Skeletal muscle tissue (tissue), 4 donors: ENCODE data around the gene ZCCHC2. TPM values are rescaled to one million over a fixed set of nuclear protein-coding genes. Genes with fewer than 3 reads are reported as not detected.
A peak's percentile ranks its signal among the peaks of the same experiment; 100 is the strongest.

Experiments used
- H3K27ac ChIP-seq: one replicate; pipeline ENCODE4 v1.7.0; 2013; ENCODE audit warnings: mild to moderate bottlenecking, low read depth, low read length, inconsistent platforms
- H3K27me3 ChIP-seq, 3 donors: one replicate each; pipeline ENCODE4 v1.7.0; 2013; ENCODE audit warnings: low read length in 3 of 3; ENCODE audit not compliant: control insufficient read depth in 3 of 3, insufficient read depth in 3 of 3
- H3K36me3 ChIP-seq, 3 donors: one replicate each; pipeline ENCODE4 v1.7.0; 2013; ENCODE audit warnings: low read length in 3 of 3; ENCODE audit not compliant: control insufficient read depth in 3 of 3, insufficient read depth in 3 of 3
- H3K4me1 ChIP-seq, 3 donors: one replicate each; pipeline ENCODE4 v1.7.0; 2013; ENCODE audit warnings: low read length in 3 of 3, mild to moderate bottlenecking in 3 of 3; ENCODE audit not compliant: control insufficient read depth in 3 of 3, insufficient read depth in 3 of 3
- H3K4me3 ChIP-seq, 3 donors: one replicate each; pipeline ENCODE4 v1.7.0; 2013; ENCODE audit warnings: low read length in 3 of 3
- H3K9ac ChIP-seq, 3 donors: one replicate each; pipeline ENCODE4 v1.7.0; 2013; ENCODE audit warnings: low read length in 3 of 3, mild to moderate bottlenecking in 3 of 3, moderate library complexity in 2 of 3, low read depth in 1 of 3
- H3K9me3 ChIP-seq, 3 donors: one replicate each; pipeline ENCODE4 v1.7.0; 2013; ENCODE audit warnings: low read length in 3 of 3; ENCODE audit not compliant: control insufficient read depth in 3 of 3
- total RNA-seq: library from RNA; depleted of rRNA; stranded (reverse); fragments of >200 nt; gene quantifications from one replicate; pipeline ENCODE4 v1.2.3, GENCODE V29; 2014
- donor health status: Osteomylitis.

ZCCHC2 gene
- total RNA-seq, 1 donor from 2014 or later = 7.8 TPM

DNA sequence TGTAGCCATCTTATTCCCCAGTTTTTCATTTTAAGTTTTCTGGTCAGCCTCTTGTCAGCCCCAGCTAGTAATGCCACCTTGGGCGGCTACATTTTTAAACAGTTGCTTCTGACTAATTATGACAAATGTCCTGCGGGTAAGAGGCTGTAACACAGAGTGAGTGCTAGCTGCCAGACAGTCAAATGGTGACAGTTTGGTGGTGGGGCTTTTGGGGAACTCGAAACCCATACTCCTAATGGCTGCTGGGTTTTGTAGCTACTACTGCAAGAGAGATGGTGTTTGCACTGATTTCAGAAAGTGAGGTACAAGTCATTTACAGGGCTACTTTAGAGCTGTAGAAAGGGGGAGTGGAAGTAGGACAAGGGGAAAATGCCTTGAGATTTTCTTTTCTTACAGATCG, 48.2 kb downstream of the ZCCHC2 start:
- peaks cover 33 to 59% (median 49%) of the 10 kb centered on the region in 3 donors for H3K36me3 ChIP-seq
- no peak overlapping the region for H3K4me3 ChIP-seq
- no peaks in the 10 kb centered on the region for H3K9me3 ChIP-seq
- no peak overlapping the region for H3K27ac ChIP-seq
- no peaks in the 10 kb centered on the region for H3K4me1 ChIP-seq
- no peak overlapping the region for H3K9ac ChIP-seq
- H3K27me3 ChIP-seq = no peaks in the 10 kb centered on the region

GRCh38 chr18:62571648-62572047, 48.8 kb downstream of the ZCCHC2 start:
- Histone ChIP-seq H3K27me3 (no peaks in the 10 kb centered on the region), H3K9ac (no peak overlapping the region), H3K9me3 (no peaks in the 10 kb centered on the region), H3K4me3 (no peak overlapping the region), H3K27ac (no peak overlapping the region), H3K4me1 (no peaks in the 10 kb centered on the region), H3K36me3 (peaks cover 32 to 60% (median 50%) of the 10 kb centered on the region in 3 donors)

DNA sequence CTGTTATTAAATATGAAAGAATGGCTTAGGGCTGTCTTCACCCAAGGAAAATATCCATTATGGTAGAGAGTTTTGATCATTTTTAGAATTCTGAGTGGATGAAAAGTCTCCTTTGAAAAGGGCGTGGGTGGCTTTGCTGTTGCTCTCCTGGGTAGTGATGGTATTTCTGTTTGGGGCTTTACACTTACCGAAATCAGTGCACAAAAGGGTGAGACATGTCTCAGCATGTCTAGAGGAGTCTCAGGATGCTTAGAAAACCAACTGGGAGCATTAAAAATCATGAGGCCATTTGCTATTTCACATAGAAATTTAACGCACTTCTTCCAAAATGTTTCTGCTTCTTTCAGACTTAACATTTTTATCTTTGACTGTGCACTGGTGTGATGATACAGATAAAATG, 49.6 kb downstream of the ZCCHC2 start:
- Histone ChIP-seq H3K4me1 (no peaks in the 10 kb centered on the region), H3K9me3 (no peaks in the 10 kb centered on the region), H3K27ac (no peak overlapping the region), H3K36me3 (peaks cover 32 to 64% (median 48%) of the 10 kb centered on the region in 3 donors), H3K4me3 (no peak overlapping the region), H3K9ac (no peak overlapping the region), H3K27me3 (no peaks in the 10 kb centered on the region)

DNA sequence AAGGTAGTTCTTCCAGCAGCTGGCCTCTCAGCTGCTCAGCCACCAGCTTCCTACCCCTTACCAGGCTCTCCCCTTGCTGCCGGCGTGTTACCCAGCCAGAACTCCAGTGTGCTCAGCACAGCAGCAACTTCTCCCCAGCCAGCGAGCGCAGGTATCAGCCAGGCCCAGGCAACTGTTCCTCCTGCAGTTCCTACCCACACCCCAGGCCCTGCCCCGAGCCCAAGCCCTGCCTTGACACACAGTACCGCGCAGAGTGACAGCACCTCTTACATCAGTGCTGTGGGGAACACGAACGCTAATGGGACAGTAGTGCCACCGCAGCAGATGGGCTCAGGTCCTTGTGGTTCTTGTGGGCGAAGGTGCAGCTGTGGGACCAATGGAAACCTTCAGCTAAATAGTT, 52.0 kb downstream of the ZCCHC2 start:
- H3K4me3 ChIP-seq = no peak overlapping the region
- no peaks in the 10 kb centered on the region for H3K4me1 ChIP-seq
- H3K27me3 ChIP-seq = no peaks in the 10 kb centered on the region
- H3K36me3 ChIP-seq = peaks cover 32 to 58% (median 45%) of the 10 kb centered on the region in 3 donors
- H3K27ac ChIP-seq = no peak overlapping the region
- H3K9me3 ChIP-seq = no peaks in the 10 kb centered on the region
- H3K9ac ChIP-seq = no peak overlapping the region

DNA sequence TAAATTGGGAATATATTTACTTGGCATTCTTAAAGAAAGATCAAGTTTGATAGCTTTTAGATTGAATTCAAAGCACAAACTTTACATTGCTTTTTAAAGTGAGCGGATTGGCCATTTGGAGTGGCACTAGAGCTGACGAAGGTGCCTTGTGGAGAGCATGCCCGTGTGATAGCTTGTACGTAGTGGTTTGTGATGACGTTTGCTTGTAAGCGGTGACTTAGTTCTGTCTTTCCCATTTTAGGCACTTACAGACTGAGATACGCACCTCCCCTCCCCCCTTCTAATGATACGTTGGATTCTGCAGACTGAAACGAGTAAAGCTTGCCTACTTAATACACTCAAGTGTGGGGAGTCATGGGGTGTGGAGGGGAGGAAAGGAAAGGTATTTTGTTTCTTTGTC, 53.4 kb downstream of the ZCCHC2 start:
- no peaks in the 10 kb centered on the region for H3K27me3 ChIP-seq
- H3K9me3 ChIP-seq = no peaks in the 10 kb centered on the region
- no peak overlapping the region for H3K9ac ChIP-seq
- peaks cover 21 to 51% (median 31%) of the 10 kb centered on the region in 3 donors for H3K36me3 ChIP-seq
- H3K27ac ChIP-seq = no peak overlapping the region
- H3K4me1 ChIP-seq = no peaks in the 10 kb centered on the region
- H3K4me3 ChIP-seq = no peak overlapping the region

- H3K9me3 ChIP-seq = no peaks in the 10 kb centered on the region
- H3K4me1 ChIP-seq = no peaks in the 10 kb centered on the region
- no peak overlapping the region for H3K9ac ChIP-seq
- H3K27me3 ChIP-seq = no peaks in the 10 kb centered on the region
- no peak overlapping the region for H3K27ac ChIP-seq
- H3K36me3 ChIP-seq = peaks cover 21 to 46% (median 27%) of the 10 kb centered on the region in 3 donors
- H3K4me3 ChIP-seq = no peak overlapping the region
These were observed 54.2 kb downstream of the ZCCHC2 start for GRCh38 chr18:62576845-62577512.

DNA sequence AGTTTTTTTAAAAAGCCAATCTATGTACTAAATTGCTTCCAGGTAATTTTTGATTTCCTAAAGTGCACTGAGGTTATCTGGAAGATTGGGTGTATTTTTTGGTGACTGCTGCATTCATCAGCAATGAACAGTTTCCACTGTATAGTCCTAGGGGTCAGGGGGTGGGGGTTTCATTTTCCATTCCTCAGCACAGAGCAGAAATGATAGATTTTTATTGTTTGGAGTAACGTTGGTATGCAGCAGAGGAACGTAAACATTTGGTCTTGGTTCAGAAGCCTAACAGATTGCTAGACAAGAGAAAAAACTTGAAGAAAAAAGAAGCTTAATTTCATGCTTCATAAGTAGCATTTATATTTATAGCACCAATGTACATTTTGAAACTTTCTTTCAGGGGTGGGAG, 54.9 kb downstream of the ZCCHC2 start:
- H3K4me3 ChIP-seq = no peak overlapping the region
- H3K4me1 ChIP-seq = no peaks in the 10 kb centered on the region
- no peak overlapping the region for H3K9ac ChIP-seq
- peaks cover 21 to 44% (median 22%) of the 10 kb centered on the region in 3 donors for H3K36me3 ChIP-seq
- no peaks in the 10 kb centered on the region for H3K9me3 ChIP-seq
- H3K27ac ChIP-seq = no peak overlapping the region
- no peaks in the 10 kb centered on the region for H3K27me3 ChIP-seq

DNA sequence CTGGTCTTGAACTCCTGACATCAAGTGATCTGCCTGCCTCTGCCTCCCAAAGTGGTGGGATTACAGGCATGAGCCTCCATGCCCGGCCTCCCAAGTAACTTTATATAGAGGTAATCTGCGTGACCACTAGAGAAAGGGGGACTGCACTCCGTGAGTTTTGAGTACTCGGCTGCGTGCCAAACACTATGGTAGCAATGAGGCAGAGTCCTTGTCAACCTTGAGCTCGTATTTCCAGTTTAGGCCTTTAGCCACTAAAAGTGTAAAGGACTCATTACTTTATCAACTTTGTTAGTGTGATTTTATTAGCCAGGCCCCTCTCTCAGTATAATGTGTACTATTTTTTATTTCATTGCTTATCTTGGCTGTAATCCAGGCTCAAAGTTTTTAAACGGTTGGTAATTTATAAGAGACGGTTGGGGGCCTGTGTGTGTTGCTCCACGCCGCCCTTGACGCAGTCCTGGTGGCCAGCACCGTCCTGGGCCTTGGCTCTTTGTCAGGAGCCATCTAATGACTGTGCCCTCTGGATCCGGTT, 56.2 kb downstream of the ZCCHC2 start:
- Histone ChIP-seq H3K4me1 (peaks cover 1 to 4% (median 2%) of the 10 kb centered on the region in 3 donors), H3K36me3 (peaks cover 19 to 40% (median 22%) of the 10 kb centered on the region in 3 donors), H3K9me3 (no peaks in the 10 kb centered on the region), H3K27ac (no peak overlapping the region), H3K9ac (no peak overlapping the region), H3K27me3 (no peaks in the 10 kb centered on the region), H3K4me3 (no peak overlapping the region)

DNA sequence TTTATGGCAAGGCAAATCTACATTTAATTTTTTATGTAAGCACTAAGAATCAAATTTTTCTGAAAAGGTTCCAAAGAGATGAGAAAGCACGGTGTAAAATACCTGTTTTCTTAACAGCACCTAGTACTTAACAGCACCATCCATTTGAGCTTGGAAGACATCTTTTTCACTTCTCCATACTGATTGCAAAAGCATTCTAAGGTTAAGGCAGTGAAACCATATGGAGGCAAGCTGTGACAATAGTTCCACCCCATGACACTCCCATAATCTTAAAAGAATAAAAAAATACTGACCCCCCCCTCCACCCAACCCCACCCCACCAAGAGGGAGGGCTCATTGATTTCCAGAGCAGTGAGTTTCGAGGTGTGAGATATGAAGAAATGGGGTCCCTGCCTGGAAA, 60.6 kb downstream of the ZCCHC2 start:
- no peaks in the 10 kb centered on the region for H3K27me3 ChIP-seq
- no peak overlapping the region for H3K4me3 ChIP-seq
- no peak overlapping the region for H3K9ac ChIP-seq
- peaks cover 13 to 21% (median 15%) of the 10 kb centered on the region in 3 donors for H3K4me1 ChIP-seq
- H3K36me3 ChIP-seq = peaks cover 0 to 19% (median 0%) of the 10 kb centered on the region in 3 donors
- H3K27ac ChIP-seq = no peak overlapping the region
- no peaks in the 10 kb centered on the region for H3K9me3 ChIP-seq

DNA sequence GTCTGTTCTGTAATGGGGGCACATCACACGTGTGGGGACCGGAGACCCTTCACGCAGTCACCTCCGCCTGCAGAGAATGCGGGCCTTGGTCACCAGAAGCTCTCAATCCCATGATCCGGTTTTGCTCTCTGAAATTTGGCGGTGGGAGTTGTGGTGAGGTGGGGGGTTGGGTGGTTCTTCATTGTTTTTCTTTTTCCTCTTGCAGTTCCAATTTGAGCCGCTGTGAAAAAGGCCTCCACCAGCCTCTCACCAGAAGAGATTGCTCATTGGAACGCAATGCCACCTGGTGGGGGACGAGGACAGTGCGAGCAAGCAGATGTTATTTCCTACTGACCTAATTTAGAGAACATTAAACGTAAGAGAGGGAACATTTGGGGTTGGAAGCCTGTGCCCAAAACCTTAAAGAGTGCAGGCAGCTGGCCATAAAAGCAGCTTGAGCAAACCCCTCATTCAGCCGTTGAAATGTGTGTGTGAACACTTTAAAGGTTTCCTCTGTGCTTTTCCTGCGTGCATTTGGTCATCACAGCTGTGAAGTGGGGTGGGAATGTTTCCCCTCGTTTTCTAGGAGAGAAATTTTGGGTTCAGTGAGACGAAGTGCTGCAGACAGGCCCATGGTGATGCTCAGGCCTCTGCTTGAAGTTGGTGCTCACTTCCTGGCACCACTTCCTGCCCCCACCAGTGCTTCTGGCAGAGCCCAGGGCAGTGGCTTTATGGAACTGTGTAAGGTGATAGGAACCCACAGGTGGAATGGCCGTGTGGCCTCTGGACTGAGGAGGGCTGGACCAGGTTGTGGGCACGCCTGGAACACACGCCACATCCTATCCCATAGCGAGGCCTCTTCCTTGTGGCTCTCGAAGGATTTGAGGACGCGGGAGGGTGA, 61.7 kb downstream of the ZCCHC2 start:
- peak overlapping the region in 1 of 3 donors; percentile 44 for H3K4me3 ChIP-seq
- H3K4me1 ChIP-seq = peaks cover 13 to 21% (median 15%) of the 10 kb centered on the region in 3 donors
- no peak overlapping the region for H3K27ac ChIP-seq
- no peaks in the 10 kb centered on the region for H3K27me3 ChIP-seq
- H3K36me3 ChIP-seq = peaks cover 0 to 14% (median 0%) of the 10 kb centered on the region in 3 donors
- H3K9ac ChIP-seq = peak overlapping the region in 2 of 3 donors; percentile 38 to 61
- H3K9me3 ChIP-seq = no peaks in the 10 kb centered on the region
